ENCODE results near the gene S100PBP.

The S100PBP gene

DNA sequence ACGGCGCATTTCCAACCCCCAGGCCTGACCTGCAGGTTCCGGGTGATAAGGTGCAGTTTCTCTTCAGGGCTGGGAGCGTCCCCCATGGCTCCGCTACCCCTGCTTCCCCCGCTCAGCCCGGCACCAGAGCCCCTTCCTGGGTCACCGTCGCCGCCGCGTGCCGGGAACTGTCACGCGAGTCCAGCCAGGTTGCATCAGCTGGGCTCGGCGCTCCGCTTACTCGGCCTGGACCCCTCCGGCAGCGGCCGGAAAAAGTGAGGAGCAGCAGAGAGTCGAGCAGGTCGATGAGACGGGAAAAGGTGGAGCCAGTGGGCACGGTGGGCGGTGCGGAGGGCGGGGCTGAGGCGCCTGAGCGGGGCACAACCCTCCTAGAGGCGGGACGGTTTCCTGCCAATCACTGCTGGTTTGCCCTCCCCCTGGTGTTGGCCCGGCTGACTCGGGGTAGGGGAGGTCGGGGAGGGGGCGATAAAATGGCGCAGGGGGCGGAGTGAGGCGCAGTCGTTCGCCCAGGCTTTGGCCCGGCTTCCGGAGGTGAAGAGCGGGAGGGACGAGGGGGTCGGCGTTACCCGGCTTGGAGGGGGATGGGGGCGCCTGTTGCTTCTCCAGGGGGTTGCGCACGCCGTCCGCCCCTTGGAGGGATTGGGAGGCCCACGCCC, at the start of gene S100PBP, which contains the start of gene YARS1:
Gene S100PBP, plus strand, starts transcription at position 495 of the 656 bp plus-strand sequence. CDS start 8,447 bp downstream, outside the sequence.
Gene YARS1, minus strand, starts transcription at position 200 of the 656 bp plus-strand sequence. Its CDS starts 114 bp downstream, at position 86.
- peak; percentile 99 for DNase-seq (ENCODE audit: low read depth)

DNA sequence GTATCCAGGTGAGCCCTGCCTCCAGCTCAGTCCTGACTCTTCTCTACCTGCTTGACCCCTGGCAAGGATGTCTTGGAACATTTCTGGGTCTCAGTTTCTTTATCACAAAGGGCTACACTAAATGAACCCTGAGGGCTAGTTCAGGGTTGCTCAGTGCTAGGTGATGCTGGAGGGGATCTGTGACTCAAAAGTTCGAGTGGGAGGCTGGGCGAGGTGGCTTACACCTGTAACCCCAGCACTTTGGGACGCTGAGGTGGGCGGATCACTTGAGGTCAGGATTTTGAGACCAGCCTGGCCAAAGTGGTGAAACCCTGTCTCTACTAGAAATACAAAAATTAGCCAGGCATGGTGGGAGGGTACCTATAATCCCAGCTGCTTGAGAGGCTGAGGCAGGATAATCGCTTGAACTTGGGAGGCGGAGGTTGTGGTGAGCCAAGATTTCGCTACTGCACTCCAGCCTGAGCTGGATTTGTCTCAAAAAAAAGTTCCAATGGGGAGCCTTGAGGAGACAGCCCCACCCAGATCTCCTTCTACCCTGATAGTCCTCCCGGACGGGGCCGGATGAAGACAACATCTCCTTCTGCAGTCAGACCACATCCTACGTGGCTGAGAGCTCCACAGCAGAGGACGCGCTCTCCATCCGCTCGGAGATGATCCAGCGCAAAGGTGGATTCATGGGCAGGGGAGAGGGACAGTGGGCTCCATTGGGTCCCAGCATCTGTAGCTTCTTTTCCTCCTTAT, 49.2 kb upstream of the S100PBP start:
- DNase-seq (ENCODE audit: low read depth): no peak

DNA sequence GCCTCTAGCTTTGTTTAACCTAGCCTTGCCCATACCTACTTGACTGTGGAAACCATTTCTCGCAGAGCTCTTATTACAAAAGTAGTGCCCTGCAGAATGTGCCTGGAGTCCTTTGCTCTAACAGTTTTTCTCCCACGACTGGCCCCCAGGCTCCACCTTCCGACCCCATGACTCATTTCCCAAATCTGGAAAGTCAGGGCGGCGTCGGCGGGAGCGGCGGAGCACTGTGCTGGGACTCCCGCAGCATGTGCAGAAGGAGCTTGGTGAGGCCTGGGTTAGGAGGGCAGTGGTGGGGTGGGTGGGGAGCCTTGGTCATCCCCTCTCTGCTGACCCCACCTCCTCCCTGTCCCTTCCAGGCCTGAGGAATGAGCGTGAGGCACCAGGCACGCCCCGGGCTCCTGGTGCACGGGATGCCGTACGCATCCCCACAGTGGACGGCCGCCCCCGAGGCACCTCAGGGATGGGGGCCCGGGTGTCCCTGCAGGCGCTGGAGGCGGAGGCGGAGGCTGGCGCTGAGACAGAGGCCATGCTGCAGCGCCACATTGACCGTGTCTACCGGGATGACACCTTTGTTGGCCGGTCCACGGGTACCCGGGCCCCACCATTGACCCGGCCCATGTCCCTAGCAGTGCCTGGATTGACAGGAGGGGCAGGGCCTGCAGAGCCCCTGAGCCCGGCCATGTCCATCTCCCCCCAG, 47.8 kb upstream of the S100PBP start:
- peak; percentile 64 for DNase-seq (ENCODE audit: low read depth)

DNA sequence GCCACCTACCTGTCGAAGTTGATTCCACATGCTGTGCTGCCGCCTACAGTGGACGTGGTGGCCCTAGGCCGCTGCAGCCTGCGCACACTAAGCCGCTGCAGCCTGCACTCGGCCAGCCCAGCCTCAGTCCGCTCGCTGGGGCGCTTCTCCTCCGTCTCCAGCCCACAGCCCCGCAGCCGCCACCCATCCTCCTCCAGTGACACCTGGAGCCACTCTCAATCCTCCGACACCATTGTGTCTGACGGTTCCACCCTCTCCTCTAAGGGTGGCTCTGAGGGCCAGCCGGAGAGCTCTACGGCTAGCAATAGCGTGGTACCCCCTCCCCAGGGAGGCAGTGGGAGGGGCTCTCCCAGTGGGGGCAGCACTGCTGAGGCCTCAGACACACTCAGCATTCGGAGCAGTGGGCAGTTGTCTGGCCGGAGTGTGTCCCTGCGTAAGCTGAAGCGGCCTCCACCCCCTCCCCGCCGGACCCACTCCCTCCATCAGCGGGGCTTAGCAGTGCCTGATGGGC, 47.2 kb upstream of the S100PBP start:
- DNase-seq (ENCODE audit: low read depth): no peak

DNA sequence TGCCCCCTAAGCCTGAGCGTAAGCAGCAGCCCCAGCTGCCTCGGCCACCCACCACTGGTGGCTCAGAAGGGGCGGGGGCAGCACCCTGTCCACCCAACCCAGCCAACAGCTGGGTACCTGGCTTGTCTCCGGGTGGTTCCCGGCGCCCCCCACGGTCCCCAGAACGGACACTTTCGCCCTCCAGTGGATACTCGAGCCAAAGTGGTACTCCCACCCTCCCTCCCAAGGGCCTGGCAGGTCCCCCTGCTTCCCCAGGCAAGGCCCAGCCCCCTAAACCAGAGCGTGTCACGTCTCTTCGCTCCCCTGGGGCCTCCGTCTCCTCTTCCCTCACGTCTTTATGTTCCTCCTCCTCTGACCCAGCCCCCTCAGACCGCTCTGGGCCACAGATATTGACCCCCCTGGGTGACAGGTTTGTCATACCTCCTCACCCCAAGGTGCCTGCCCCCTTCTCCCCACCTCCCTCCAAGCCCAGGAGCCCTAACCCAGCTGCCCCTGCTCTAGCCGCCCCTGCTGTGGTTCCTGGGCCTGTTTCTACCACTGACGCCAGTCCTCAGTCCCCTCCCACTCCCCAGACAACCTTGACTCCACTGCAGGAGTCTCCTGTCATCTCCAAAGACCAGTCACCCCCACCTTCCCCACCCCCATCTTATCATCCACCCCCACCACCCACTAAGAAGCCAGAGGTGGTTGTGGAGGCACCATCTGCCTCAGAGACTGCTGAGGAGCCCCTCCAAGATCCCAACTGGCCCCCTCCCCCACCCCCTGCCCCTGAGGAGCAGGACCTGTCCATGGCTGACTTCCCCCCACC, 46.5 kb upstream of the S100PBP start:
- DNase-seq (ENCODE audit: low read depth): no peak

DNA sequence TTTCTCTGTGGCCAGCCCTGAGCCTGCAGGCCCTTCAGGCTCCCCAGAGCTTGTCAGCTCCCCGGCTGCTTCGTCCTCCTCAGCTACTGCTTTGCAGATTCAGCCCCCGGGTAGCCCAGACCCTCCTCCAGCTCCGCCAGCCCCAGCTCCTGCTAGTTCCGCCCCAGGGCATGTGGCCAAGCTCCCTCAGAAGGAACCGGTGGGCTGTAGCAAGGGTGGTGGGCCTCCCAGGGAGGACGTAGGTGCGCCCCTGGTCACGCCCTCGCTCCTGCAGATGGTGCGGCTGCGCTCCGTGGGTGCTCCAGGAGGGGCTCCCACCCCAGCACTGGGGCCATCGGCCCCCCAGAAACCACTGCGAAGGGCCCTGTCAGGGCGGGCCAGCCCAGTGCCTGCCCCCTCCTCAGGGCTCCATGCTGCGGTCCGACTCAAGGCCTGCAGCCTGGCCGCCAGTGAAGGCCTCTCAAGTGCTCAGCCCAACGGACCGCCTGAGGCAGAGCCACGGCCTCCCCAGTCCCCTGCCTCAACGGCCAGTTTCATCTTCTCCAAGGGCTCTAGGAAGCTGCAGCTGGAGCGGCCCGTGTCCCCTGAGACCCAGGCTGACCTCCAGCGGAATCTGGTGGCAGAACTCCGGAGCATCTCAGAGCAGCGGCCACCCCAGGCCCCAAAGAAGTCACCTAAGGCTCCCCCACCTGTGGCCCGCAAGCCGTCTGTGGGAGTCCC, 45.7 kb upstream of the S100PBP start:
- DNase-seq (ENCODE audit: low read depth): no peak

DNA sequence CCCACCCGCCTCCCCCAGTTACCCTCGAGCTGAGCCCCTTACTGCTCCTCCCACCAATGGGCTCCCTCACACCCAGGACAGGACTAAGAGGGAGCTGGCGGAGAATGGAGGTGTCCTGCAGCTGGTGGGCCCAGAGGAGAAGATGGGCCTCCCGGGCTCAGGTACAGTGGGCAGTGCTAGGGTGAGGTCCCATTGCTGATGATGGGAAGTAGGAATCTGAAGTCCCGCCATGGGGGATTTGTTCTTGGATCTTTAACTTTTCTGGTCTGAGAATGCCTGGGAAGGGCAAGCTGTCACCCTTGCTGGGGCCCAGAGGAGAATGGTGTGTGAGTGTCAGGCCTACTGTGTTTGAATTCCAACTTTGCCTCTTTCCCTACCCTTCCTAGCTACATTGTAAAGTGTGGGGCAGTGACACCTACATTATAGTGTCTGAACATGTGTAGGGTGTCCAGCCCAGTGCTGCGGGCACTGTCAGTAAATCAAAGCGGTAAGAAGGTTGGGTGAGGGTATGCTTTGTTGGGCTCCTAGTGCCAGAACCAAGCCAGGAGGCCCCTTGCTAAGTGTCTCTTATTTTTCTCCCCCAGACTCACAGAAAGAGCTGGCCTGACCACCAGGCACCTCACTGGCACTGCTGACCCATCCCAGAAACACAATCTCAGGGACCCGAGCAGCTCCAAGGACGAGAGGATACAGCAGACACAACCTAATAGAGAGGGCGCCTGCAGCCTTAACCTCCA, 45.0 kb upstream of the S100PBP start:
- no peak for DNase-seq (ENCODE audit: low read depth)

DNA sequence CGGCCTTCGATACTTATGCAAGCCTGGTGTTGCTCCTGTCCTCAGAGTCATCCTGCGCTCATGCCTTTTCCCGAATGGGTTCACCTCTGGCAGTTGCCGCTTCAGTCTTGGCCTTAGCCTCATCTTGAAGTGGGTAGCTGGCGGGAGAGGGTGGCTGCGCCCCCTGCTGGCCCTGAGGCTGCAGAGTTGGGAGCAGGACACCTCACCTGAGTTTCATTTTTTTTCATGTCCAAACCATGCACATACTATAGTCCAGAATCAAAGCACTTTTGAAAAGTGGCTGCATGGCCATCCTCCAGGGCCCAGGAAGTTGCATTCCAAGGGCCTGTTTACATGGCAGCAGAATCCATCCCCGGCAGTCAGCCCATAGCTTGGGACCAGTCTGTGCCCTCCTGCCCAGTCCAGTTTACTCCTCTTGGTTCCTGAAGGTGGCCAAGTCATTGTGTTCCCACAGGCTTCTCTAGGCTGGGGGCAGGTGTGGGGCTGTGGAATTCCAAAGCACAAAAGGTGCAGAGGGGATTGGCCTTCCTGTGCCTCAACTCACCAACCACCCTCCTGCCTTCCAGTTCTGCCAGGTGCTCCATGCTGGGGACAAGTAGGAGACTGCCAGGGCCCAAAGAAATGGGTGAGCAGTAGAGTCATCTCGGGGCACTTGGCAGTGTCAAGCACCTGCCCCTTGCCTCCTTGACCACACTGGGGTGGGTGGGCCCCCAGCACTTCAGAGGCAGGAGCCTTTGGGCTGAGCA, 44.3 kb upstream of the S100PBP start:
- peak; percentile 83 for DNase-seq (ENCODE audit: low read depth)

DNA sequence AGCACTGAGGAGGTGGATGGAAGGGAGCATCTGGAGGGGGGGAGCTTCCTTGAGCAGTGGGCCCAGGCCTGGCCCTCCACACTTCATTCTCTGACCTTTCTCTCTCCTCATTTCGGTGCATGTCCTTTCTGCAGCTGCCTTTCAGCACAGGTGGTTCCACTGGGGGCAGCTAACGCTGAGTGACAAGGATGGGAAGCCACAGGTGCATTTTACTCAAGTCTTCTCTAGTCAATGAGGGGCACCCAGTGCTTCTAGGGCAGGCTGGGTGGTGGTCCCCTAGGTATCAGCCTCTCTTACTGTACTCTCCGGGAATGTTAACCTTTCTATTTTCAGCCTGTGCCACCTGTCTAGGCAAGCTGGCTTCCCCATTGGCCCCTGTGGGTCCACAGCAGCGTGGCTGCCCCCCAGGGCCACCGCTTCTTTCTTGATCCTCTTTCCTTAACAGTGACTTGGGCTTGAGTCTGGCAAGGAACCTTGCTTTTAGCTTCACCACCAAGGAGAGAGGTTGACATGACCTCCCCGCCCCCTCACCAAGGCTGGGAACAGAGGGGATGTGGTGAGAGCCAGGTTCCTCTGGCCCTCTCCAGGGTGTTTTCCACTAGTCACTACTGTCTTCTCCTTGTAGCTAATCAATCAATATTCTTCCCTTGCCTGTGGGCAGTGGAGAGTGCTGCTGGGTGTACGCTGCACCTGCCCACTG, 43.5 kb upstream of the S100PBP start:
- no peak for DNase-seq (ENCODE audit: low read depth)

DNA sequence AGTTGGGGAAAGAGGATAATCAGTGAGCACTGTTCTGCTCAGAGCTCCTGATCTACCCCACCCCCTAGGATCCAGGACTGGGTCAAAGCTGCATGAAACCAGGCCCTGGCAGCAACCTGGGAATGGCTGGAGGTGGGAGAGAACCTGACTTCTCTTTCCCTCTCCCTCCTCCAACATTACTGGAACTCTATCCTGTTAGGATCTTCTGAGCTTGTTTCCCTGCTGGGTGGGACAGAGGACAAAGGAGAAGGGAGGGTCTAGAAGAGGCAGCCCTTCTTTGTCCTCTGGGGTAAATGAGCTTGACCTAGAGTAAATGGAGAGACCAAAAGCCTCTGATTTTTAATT, 43.0 kb upstream of the S100PBP start:
- no peak for DNase-seq (ENCODE audit: low read depth)

DNA sequence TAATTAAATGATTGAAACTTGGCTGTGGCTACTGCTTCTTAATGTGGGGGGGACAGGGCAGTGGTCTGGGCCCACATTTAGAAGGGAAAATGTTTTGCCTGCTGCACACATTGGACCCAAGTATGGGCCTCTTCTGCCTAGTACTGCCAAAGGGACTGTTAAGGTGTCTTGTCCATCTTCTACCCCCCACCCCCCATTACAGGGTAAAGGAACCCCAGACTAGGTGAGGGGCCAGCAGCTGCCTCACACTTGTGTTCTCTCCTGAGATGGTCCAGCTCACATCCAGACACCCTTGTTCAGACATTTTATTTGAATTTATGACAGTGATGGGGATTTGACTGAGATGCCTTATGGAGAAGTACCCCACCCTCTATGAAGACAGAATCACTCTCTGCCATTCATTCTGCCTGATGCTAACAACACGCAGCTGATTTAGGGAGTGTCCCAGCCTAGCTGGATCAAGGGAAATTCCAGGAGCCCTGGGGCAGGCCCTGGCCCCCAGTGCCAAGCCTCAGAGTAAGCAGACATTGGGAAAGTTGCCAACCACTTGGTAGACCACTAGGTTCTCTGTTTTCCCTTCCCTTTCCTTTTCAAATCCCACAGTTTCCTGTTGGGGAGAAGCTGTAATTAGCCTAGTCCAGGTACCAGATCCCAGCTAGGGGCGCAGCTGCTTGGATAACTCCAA, 42.4 kb upstream of the S100PBP start:
- peak; percentile 75 for DNase-seq (ENCODE audit: low read depth)

DNA sequence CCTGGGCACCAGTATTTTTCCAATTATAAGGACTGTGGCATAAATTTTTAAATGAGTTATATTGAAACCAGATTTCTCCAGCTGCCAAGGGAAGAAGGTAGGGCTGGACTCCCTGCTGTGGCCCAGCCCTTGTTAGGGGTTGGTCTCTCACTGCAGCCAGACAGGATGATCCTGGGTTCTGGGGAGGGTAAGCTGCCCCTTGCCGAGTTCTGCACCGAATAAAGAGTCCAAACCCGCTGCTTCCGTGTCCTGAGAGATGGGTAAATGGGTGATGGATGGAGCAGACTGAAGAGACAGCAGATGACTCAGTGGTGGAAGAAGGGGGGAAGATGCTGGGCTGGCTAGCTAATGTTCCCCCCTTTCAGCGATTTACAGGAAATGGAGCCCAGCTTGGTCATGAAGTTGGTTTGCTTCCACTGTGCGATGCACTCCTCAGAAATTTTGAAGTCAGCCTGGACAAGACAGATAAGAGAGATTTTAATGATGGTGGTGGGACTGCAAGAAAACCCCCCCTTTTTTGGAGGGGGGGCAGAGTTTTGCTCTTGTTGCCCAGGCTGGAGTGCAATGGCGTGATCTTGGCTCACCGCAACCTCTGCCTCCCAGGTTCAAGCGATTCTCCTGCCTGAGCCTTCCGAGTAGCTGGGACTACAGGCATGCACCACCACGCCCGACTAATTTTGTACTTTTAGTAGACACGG, 41.7 kb upstream of the S100PBP start:
- DNase-seq (ENCODE audit: low read depth): peak; percentile 56

DNA sequence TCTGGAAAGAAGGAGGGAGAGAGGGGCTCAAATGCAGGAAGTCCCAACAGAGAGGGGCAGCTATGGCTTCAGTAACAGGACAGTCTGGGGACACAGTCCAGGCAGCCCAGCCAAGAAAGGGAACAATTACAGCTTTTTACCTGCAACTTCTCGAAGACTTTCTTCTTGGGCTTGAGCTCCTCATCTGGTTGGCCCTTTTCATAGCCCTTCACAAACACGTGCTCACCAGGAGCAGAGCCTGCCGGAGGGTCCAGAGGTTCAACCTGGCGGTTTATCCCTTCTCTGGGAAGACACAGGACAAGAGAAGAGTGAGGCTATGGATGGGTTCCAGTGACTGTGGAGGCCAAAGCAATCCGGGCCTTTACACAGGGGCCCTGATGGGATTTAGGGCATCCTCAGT, 38.2 kb upstream of the S100PBP start:
- no peak for DNase-seq (ENCODE audit: low read depth)

DNA sequence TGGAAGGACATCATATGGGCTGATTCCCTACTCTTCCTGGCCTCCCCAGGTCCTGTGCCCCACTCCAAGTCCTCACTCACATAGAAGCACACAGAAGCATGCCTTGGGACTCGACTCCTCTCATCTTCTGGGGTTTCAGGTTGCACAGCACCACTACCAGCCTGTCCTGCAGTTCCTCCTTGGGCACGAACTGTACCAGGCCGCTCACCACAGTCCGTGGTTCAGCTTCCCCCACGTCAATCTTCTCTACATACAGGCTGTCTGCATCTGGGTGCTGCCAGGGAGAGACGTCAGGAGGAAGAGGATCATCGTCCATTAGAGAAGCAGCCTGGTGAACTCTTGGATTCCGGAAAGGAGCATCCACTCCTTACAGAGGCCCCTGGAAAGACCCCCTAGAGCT, 37.4 kb upstream of the S100PBP start:
- DNase-seq (ENCODE audit: low read depth): no peak

DNA sequence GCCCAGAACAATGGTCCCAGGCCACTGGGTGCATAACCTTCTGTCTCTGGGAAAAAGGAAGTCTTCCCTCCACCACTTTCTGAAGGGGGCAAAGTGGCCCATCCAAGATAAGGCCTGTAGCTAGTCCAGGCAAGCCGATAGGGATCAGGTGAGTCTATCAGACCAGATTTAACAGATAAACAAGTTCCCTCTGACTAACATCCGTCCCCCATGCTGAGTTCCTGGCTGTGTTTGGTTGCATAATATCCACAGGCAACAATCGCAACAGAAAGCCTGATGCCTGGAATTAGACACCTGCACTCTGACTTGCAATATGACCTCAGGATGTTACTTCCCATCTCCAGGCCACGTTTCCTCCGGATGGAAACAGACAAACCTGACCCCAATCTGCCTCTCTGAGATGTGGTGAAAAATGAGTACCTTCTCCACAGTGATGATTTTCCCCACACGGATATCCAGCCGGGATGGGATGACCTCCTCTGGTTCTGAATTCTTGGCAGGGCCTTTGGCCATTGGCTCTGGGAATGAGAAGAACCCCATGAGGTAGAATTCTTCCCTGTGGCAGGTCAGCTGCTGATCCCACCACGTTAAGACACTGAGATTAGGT, 36.7 kb upstream of the S100PBP start:
- DNase-seq (ENCODE audit: low read depth): no peak

DNA sequence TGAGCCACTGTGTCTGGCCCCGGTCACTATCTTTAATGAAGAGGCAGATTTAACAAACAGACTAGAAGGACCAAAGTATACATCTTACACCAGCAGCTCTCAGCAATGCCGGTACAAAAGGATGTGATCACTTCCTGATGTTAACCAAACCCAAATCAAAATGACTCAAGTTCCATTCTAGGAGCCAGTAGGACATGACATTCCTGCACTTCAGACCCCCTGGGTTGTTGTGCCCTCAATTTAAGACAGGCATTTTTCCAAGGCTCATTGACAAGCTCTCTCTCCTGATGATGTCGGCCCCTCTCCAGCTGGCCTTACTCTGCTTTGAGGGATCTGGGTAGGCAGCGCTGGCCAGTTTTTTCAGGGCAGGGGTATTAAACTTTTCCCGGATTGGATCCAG, 35.4 kb upstream of the S100PBP start:
- peak; percentile 50 for DNase-seq (ENCODE audit: low read depth)

DNA sequence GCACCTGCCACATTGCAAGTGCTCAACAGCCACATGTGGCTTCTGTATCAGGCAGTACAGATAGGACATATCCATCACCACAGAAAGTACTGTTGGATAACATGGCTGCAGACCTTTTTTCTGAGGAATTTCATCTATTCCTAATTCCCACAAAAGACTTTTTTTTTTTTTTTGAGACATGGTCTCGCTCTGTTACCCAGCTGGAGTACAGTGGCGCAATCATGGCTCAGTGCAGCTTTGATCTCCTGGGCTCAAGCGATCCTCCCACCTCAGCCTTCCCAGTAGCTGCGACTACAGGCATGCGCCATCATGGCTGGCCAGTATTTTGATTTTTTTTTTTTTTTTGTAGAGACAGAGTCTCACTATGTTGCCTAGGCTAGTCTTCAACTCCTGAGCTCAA, 33.6 kb upstream of the S100PBP start:
- no peak for DNase-seq (ENCODE audit: low read depth)

DNA sequence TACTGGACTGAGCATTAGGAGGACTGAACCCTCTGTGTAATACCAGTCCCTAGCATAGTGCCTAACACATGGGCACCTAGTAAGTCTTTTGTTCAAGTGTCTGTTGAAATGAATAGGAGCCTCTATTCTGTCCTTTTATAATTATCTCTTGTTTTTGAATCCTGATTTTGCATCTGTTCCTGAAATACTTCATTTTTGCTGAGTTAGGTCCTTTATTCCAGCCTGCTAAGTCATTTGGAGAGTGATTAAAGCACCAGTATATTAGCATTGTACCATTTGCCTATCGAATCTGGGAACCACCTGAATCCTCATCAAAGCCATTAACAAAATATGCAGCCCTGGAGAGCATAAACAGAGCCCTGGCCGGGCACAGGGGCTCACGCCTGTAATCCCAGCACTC, 32.6 kb upstream of the S100PBP start:
- DNase-seq (ENCODE audit: low read depth): no peak
